GM12873 (cell line): ENCODE measurements around the gene ALDH4A1.
A peak's percentile ranks its signal among the peaks of the same experiment; 100 is the strongest.

Experiments
- CTCF ChIP-seq: IDR thresholded peaks from 2 replicates; pipeline ENCODE4 v1.5.1; 2012; ENCODE audit warnings: low read depth, mild to moderate bottlenecking, moderate library complexity, low read length, control low read depth; ENCODE audit not compliant: insufficient read depth; ENCODE audit errors: missing control alignments

Gene ALDH4A1

GRCh38 chr1:18902523-18903290 lies at the start of gene ALDH4A1:
Gene ALDH4A1 (minus strand): TSS chr1:18902555. CDS start chr1:18902523, 32 bp downstream.
- TF ChIP-seq CTCF = no peak

- TF ChIP-seq CTCF = no peak
These were observed 49.5 kb upstream of the ALDH4A1 start for GRCh38 chr1:18951818-18952391.

- TF ChIP-seq CTCF = no peak
These were observed 49.1 kb upstream of the ALDH4A1 start for GRCh38 chr1:18951416-18951815.

- no peak for TF ChIP-seq CTCF
These were observed 48.2 kb upstream of the ALDH4A1 start for GRCh38 chr1:18950401-18951026.

- peak; percentile 47 for TF ChIP-seq CTCF
These were observed 47.5 kb upstream of the ALDH4A1 start for GRCh38 chr1:18949686-18950400.

GRCh38 chr1:18948913-18949685 lies 46.7 kb upstream of the ALDH4A1 start:
- TF ChIP-seq CTCF = no peak
